Caco-2 (cell line): ENCODE results near the gene IGSF23. TPM values are rescaled to one million over a fixed set of nuclear protein-coding genes. Genes with fewer than 3 reads are reported as not detected.

Source experiments
- BruUV-seq: library from RNA; stranded (reverse); fragments of 400-500 nt; replicated peaks from 2 replicates; lab custom pipeline; 2021; lab: Mats Ljungman, UMichigan
- CTCF ChIA-PET: fragments of 300-600 bp; sonication (Branson Sonifier 250); formaldehyde crosslinking; loops from one replicate; lab custom pipeline; 2022; ENCODE audit warnings: antibody characterized with exemption; lab: Charles Lee
- POLR2A ChIA-PET: fragments of 300-600 bp; sonication (Branson Sonifier 250); formaldehyde crosslinking; loops from one replicate; lab custom pipeline; 2022; ENCODE audit warnings: antibody characterized with exemption; lab: Charles Lee
- DNase-seq, 2 experiments: peaks; one replicate each; pipeline versions ENCODE4 v3.0.0 to v3.0.0-alpha.2; 2020 to 2022
- H3K27me3 ChIP-seq: replicated peaks from 2 replicates; pipeline ENCODE4 v1.6.0; 2011; ENCODE audit warnings: low read length; ENCODE audit not compliant: control insufficient read depth, insufficient read depth
- H3K36me3 ChIP-seq: 2 replicates; pipeline ENCODE4 v1.5.1; 2011; ENCODE audit warnings: low read length; ENCODE audit not compliant: control insufficient read depth, insufficient read depth
- H3K4me1 ChIP-seq: fragments of 250-450 bp; sonication (Bioruptor Pico); 2 replicates; pipeline ENCODE4 v1.5.1; 2020; ENCODE audit warnings: mild to moderate bottlenecking
- H3K4me3 ChIP-seq: 2 replicates; pipeline ENCODE4 v1.5.1; 2011; ENCODE audit warnings: low read depth, mild to moderate bottlenecking, control low read depth, low read length
- H3K9me3 ChIP-seq: fragments of 250-450 bp; sonication (Bioruptor Pico); 2 replicates; pipeline ENCODE4 v1.5.1; 2020; ENCODE audit warnings: mild to moderate bottlenecking, moderate library complexity
- H3K27ac Mint-ChIP-seq: one replicate; pipeline ENCODE4 v1.8.0; 2022; ENCODE audit warnings: mixed read lengths; ENCODE audit not compliant: unreplicated experiment
- H3K27me3 Mint-ChIP-seq: one replicate; pipeline ENCODE4 v1.8.0; 2022; ENCODE audit warnings: mixed read lengths; ENCODE audit not compliant: insufficient read depth, unreplicated experiment
- H3K36me3 Mint-ChIP-seq: one replicate; pipeline ENCODE4 v1.8.0; 2022; ENCODE audit warnings: mild to moderate bottlenecking, mixed read lengths; ENCODE audit not compliant: insufficient read depth, unreplicated experiment
- H3K4me1 Mint-ChIP-seq: one replicate; pipeline ENCODE4 v1.8.0; 2022; ENCODE audit warnings: low read depth, mixed read lengths; ENCODE audit not compliant: unreplicated experiment
- H3K4me3 Mint-ChIP-seq: one replicate; pipeline ENCODE4 v1.8.0; 2022; ENCODE audit warnings: mild to moderate bottlenecking, moderate library complexity, mixed read lengths; ENCODE audit not compliant: unreplicated experiment
- H3K9me3 Mint-ChIP-seq: one replicate; pipeline ENCODE4 v1.8.0; 2022; ENCODE audit warnings: mixed read lengths; ENCODE audit not compliant: unreplicated experiment
- intact Hi-C: fragments of 100-400 bp; cut with micrococcal nuclease; formaldehyde crosslinking; loops from one replicate; pipeline ENCODE4 v1.10.0; 2022; ENCODE audit not compliant: unreplicated experiment
- total RNA-seq: library from RNA; stranded (reverse); gene quantifications from 2 replicates; pipeline ENCODE4 v1.2.3, GENCODE V29; 2022
- TF ChIP-seq, protein P1 (sequence below), 2 experiments: fragments of 200-600 bp in 1 of 2; IDR thresholded peaks; 1 replicate in 1 of 2; 2 replicates in 1 of 2; pipeline versions ENCODE4 v1.5.1 to v1.8.0; 2011 to 2022; ENCODE audit warnings: antibody characterized with exemption in 1 of 2, control low read depth in 1 of 2, inconsistent platforms in 1 of 2, low read depth in 1 of 2, low read length in 1 of 2, mild to moderate bottlenecking in 1 of 2, moderate library complexity in 1 of 2; ENCODE audit not compliant: insufficient read depth in 1 of 2, severe bottlenecking in 1 of 2, unreplicated experiment in 1 of 2

Gene IGSF23
- total RNA-seq, 1 experiment from 2014 or later, result 3.9 TPM

GRCh38 chr19:44581288-44581687, 32.1 kb upstream of the IGSF23 start:
- ChIA-PET POLR2A (no interaction called here), CTCF (no interaction called here)
- H3K4me1 ChIP-seq, result peaks cover 4% of the 10 kb centered on the region; the same call in 1 of the 2 replicates
- intact Hi-C loops, result no loop called here
- TF ChIP-seq, protein P1, sequence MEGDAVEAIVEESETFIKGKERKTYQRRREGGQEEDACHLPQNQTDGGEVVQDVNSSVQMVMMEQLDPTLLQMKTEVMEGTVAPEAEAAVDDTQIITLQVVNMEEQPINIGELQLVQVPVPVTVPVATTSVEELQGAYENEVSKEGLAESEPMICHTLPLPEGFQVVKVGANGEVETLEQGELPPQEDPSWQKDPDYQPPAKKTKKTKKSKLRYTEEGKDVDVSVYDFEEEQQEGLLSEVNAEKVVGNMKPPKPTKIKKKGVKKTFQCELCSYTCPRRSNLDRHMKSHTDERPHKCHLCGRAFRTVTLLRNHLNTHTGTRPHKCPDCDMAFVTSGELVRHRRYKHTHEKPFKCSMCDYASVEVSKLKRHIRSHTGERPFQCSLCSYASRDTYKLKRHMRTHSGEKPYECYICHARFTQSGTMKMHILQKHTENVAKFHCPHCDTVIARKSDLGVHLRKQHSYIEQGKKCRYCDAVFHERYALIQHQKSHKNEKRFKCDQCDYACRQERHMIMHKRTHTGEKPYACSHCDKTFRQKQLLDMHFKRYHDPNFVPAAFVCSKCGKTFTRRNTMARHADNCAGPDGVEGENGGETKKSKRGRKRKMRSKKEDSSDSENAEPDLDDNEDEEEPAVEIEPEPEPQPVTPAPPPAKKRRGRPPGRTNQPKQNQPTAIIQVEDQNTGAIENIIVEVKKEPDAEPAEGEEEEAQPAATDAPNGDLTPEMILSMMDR (IDR thresholded peaks at IDR 0.05; ENCODE audit: insufficient read depth in 1 of 2, low read depth in 1 of 2, low read length in 1 of 2, severe bottlenecking in 1 of 2, unreplicated experiment in 1 of 2), result no peak
- no peak overlapping the region for H3K4me3 Mint-ChIP-seq
- no peaks in the 10 kb centered on the region for H3K9me3 Mint-ChIP-seq
- no peak overlapping the region for H3K4me3 ChIP-seq
- no peak for DNase-seq
- no peaks in the 10 kb centered on the region for H3K27me3 ChIP-seq
- H3K9me3 ChIP-seq, result no peaks in the 10 kb centered on the region
- H3K27ac Mint-ChIP-seq, result no peak overlapping the region
- H3K27me3 Mint-ChIP-seq, result no peaks in the 10 kb centered on the region
- no peaks in the 10 kb centered on the region for H3K36me3 ChIP-seq
- H3K4me1 Mint-ChIP-seq, result peaks cover 16% of the 10 kb centered on the region
- no peaks in the 10 kb centered on the region for H3K36me3 Mint-ChIP-seq
- BruUV-seq, result no TSS peak

DNA sequence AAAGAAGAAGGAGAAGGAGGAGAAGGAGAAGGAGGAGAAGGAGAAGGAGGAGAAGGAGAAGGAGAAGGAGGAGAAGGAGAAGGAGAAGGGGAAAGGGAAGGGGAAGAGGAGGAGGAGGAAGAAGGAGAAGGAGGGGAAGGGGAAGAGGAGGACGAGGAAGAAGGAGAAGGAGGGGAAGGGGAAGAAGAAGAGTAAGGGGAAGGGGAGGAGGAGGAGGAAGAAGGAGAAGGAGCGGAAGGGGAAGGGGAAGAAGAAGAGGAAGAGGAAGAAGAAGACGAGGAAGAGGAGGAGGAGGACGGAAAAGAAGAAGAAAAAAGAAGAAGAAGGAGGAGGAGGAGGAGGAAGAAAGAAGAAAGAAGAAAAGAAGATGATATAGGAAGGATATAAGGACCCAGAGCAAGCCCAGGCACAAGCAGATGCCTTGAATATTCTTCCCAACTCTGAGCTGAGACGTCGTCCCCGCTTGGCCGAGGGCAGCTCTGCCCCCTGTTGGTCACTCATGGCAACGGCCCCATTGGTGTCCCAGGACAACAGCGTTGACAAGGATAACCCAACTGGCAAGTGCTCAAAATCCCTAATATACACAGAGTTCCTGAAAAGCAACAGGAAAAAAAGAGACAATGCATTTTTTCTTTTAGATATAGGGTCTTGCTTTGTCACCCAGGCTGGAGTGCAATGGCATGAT, 30.6 kb upstream of the IGSF23 start:
- CTCF ChIA-PET, result interaction anchor here (0.6 to 2.1 kb wide), 6 partner anchors 12 to 224 kb away, joined by 3 to 11 read pairs (median 4); no protein-coding TSS in a partner anchor
- H3K9me3 Mint-ChIP-seq, result peaks cover 12% of the 10 kb centered on the region
- no peaks in the 10 kb centered on the region for H3K36me3 Mint-ChIP-seq
- Histone ChIP-seq H3K4me3 (no peak overlapping the region), H3K27me3 (no peaks in the 10 kb centered on the region), H3K9me3 (no peaks in the 10 kb centered on the region), H3K4me1 (peaks cover 7% of the 10 kb centered on the region), H3K36me3 (no peaks in the 10 kb centered on the region)
- TF ChIP-seq, protein P1 (IDR thresholded peaks at IDR 0.05; ENCODE audit: insufficient read depth in 1 of 2, low read depth in 1 of 2, low read length in 1 of 2, severe bottlenecking in 1 of 2, unreplicated experiment in 1 of 2), result peak in 1 of 2 experiments; percentile 53
- intact Hi-C loops, result no loop called here
- H3K27ac Mint-ChIP-seq, result no peak overlapping the region
- no peak for DNase-seq
- no TSS peak for BruUV-seq
- H3K4me3 Mint-ChIP-seq, result no peak overlapping the region
- H3K27me3 Mint-ChIP-seq, result no peaks in the 10 kb centered on the region
- POLR2A ChIA-PET, result no interaction called here
- H3K4me1 Mint-ChIP-seq, result peaks cover 30% of the 10 kb centered on the region

- Mint-ChIP-seq H3K36me3 (peaks cover 17% of the 10 kb centered on the region), H3K9me3 (peaks cover 14% of the 10 kb centered on the region), H3K27me3 (no peaks in the 10 kb centered on the region), H3K4me1 (peaks cover 56% of the 10 kb centered on the region), H3K27ac (peak overlapping the region; percentile 99), H3K4me3 (no peak overlapping the region)
- Histone ChIP-seq H3K9me3 (no peaks in the 10 kb centered on the region), H3K4me1 (peaks cover 36% of the 10 kb centered on the region), H3K4me3 (no peak overlapping the region), H3K36me3 (no peaks in the 10 kb centered on the region), H3K27me3 (no peaks in the 10 kb centered on the region)
- TF ChIP-seq, protein P1 (IDR thresholded peaks at IDR 0.05; ENCODE audit: insufficient read depth in 1 of 2, low read depth in 1 of 2, low read length in 1 of 2, severe bottlenecking in 1 of 2, unreplicated experiment in 1 of 2), result peak in 1 of 2 experiments; percentile 1
- no peak for DNase-seq
- BruUV-seq, result no TSS peak
- ChIA-PET POLR2A (no interaction called here), CTCF (no interaction called here)
- intact Hi-C loops, result loop anchor here (5.0 kb wide), 1 partner anchor 187 kb away; no protein-coding TSS in a partner anchor
Observed at GRCh38 chr19:44585371-44586133, 27.8 kb upstream of the IGSF23 start.
